Measurements from ENCODE around the gene KRT9. TPM values are rescaled to one million over a fixed set of nuclear protein-coding genes. Genes with fewer than 3 reads are reported as not detected.
A peak's percentile ranks its signal among the peaks of the same experiment; 100 is the strongest.

Gene KRT9
- total and polyA plus RNA-seq, 9 of the 15 experiments (the other 6 are each of a cell fraction or from before 2014, with no cell fraction given), result 0.03 TPM; not detected in 8

GRCh38 chr17:41579484-41580243 is 7.8 kb upstream of the KRT9 start (continued):
- peak; percentile 55; the same call in 1 of the 2 replicates for TF ChIP-seq TFAP4 (CRISPR knock-in tag; IDR thresholded peaks at IDR 0.05; ENCODE audit: borderline replicate concordance)
- TF ChIP-seq ZNF655 (CRISPR knock-in tag; IDR thresholded peaks at IDR 0.05), result no peak
- peak; percentile 88 for TF ChIP-seq ZNF41 (CRISPR knock-in tag; conservative IDR thresholded peaks at IDR 0.05)
- TF ChIP-seq YY1 (IDR thresholded peaks at IDR 0.05; ENCODE audit: borderline replicate concordance in 1 of 3, control insufficient read depth in 1 of 3, extremely low read depth in 1 of 3, insufficient read depth in 3 of 3, insufficient read length in 1 of 3, insufficient replicate concordance in 2 of 3, low read depth in 1 of 3, low read length in 2 of 3), result peak in 1 of 3 experiments; percentile 25
- peak; percentile 81 for TF ChIP-seq RAD51 (IDR thresholded peaks at IDR 0.05; ENCODE audit: borderline replicate concordance, low read depth)
- TF ChIP-seq L3MBTL2 (IDR thresholded peaks at IDR 0.05), result peak; percentile 47; the same call in 1 of the 2 replicates
- TF ChIP-seq CREB3L1 (IDR thresholded peaks at IDR 0.05; ENCODE audit: borderline replicate concordance, low read depth), result 0 out of 2 replicates have a peak, but pooled peaks have one; percentile 30
